GM23248 (cell line): ENCODE measurements around the gene BRPF3.

ENCODE experiments used
- EZH2 ChIP-seq: fragments of 200-600 bp; sonication (generic); IDR thresholded peaks from 2 replicates; pipeline ENCODE4 v1.6.1; 2018; ENCODE audit warnings: antibody characterized with exemption, mild to moderate bottlenecking; ENCODE audit not compliant: insufficient read depth, poor library complexity, severe bottlenecking
- EZH2phosphoT487 ChIP-seq: fragments of 200-600 bp; sonication (generic); IDR thresholded peaks from 2 replicates; pipeline ENCODE4 v1.6.1; 2018; ENCODE audit warnings: antibody characterized with exemption, moderate library complexity, mild to moderate bottlenecking, low read depth; ENCODE audit not compliant: insufficient read depth

DNA sequence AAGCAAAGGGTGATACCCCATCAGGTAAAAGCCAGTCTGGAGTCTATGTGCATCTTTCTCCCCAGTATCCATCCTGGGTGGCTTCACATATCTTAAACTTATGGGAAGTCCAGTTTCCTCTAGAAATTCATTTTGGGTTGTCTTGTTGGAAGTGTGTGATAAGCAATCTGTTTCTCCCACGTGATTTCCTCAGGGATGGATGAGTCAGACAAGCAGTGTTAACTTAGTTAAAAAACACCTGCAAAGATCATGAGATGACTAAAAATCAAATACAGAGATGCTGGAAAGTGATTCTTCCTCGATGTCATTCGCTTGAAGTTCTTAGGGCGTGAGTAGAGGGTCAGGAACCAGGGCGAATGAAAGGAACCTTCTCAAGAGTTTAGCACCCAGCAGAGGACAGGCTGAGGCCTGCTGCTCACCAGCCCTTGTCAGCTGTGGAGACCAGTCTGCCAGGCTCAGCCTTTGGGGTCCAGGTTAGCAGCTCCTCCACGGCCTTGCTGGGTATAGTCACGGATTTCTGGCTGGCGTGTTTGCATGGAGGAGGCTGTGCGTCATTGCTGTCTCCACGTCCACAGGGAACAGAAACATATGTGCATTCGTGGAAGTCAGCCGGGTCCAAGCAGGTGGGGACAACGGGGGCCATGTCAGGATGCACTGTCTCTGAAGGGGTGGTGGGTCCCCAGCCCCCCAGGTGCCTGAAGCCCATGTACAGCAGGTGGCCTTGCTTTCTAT, 70.5 kb downstream of the BRPF3 start:
- TF ChIP-seq EZH2 (no peak), EZH2phosphoT487 (no peak)
